Measurements from ENCODE around the gene ADAM12.

- TF ChIP-seq, protein P1, sequence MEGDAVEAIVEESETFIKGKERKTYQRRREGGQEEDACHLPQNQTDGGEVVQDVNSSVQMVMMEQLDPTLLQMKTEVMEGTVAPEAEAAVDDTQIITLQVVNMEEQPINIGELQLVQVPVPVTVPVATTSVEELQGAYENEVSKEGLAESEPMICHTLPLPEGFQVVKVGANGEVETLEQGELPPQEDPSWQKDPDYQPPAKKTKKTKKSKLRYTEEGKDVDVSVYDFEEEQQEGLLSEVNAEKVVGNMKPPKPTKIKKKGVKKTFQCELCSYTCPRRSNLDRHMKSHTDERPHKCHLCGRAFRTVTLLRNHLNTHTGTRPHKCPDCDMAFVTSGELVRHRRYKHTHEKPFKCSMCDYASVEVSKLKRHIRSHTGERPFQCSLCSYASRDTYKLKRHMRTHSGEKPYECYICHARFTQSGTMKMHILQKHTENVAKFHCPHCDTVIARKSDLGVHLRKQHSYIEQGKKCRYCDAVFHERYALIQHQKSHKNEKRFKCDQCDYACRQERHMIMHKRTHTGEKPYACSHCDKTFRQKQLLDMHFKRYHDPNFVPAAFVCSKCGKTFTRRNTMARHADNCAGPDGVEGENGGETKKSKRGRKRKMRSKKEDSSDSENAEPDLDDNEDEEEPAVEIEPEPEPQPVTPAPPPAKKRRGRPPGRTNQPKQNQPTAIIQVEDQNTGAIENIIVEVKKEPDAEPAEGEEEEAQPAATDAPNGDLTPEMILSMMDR (IDR thresholded peaks at IDR 0.05; ENCODE audit: low read depth, low read length), result no peak
- TF ChIP-seq EZH2phosphoT487 (IDR thresholded peaks at IDR 0.05; ENCODE audit: low read depth), result no peak
Observed at GRCh38 chr10:126203746-126204145, 184.5 kb downstream of the ADAM12 start.

Data from OCI-LY3 (cell line).